Effector memory CD4-positive, alpha-beta T cell (primary cell): ENCODE data around the gene BPIFB6.

Experiments used
- DNase-seq, 3 donors: peaks; one replicate each; pipeline ENCODE4 v3.0.0-alpha.2; 2020
- H3K27ac ChIP-seq: 2 replicates; pipeline ENCODE4 v1.7.0; 2013; ENCODE audit warnings: mild to moderate bottlenecking, low read length, moderate library complexity; ENCODE audit not compliant: insufficient read depth, poor library complexity, severe bottlenecking
- H3K27me3 ChIP-seq: replicated peaks from 2 replicates; pipeline ENCODE4 v1.7.0; 2013; ENCODE audit warnings: mild to moderate bottlenecking, low read length; ENCODE audit not compliant: insufficient read depth, control insufficient read depth, poor library complexity, severe bottlenecking
- H3K36me3 ChIP-seq: 2 replicates; pipeline ENCODE4 v1.7.0; 2013; ENCODE audit warnings: mild to moderate bottlenecking, low read length, moderate library complexity; ENCODE audit not compliant: control insufficient read depth, insufficient read depth
- H3K4me1 ChIP-seq: 2 replicates; pipeline ENCODE4 v1.7.0; 2013; ENCODE audit warnings: low read length, mild to moderate bottlenecking; ENCODE audit not compliant: control insufficient read depth, insufficient read depth, poor library complexity, severe bottlenecking
- H3K4me3 ChIP-seq: 2 replicates; pipeline ENCODE4 v1.7.0; 2013; ENCODE audit warnings: low read length, low read depth, mild to moderate bottlenecking; ENCODE audit not compliant: insufficient read depth, poor library complexity, severe bottlenecking
- H3K9me3 ChIP-seq: 2 replicates; pipeline ENCODE4 v1.7.0; 2013; ENCODE audit warnings: mild to moderate bottlenecking, low read length, moderate library complexity; ENCODE audit not compliant: control insufficient read depth

Gene BPIFB6

GRCh38 chr20:33074675-33075074 lies 43.2 kb downstream of the BPIFB6 start:
- H3K27me3 ChIP-seq, result no peaks in the 10 kb centered on the region
- no peaks in the 10 kb centered on the region for H3K9me3 ChIP-seq
- DNase-seq, result no peak
- H3K4me3 ChIP-seq, result no peak overlapping the region
- H3K27ac ChIP-seq, result no peak overlapping the region
- peaks cover 8% of the 10 kb centered on the region for H3K4me1 ChIP-seq
- no peaks in the 10 kb centered on the region for H3K36me3 ChIP-seq

- Histone ChIP-seq H3K27ac (no peak overlapping the region), H3K4me3 (no peak overlapping the region), H3K36me3 (no peaks in the 10 kb centered on the region), H3K27me3 (no peaks in the 10 kb centered on the region), H3K9me3 (no peaks in the 10 kb centered on the region), H3K4me1 (peaks cover 8% of the 10 kb centered on the region)
- DNase-seq, result no peak
These were observed 43.8 kb downstream of the BPIFB6 start for GRCh38 chr20:33075281-33075680.

- H3K36me3 ChIP-seq, result no peaks in the 10 kb centered on the region
- peak in 1 of 3 donors; percentile 8 for DNase-seq
- H3K27ac ChIP-seq, result no peak overlapping the region
- peaks cover 8% of the 10 kb centered on the region for H3K4me1 ChIP-seq
- no peaks in the 10 kb centered on the region for H3K27me3 ChIP-seq
- no peak overlapping the region for H3K4me3 ChIP-seq
- H3K9me3 ChIP-seq, result no peaks in the 10 kb centered on the region
These were observed 45.4 kb downstream of the BPIFB6 start for GRCh38 chr20:33076662-33077372.

GRCh38 chr20:33079259-33079658 lies 47.8 kb downstream of the BPIFB6 start, which contains the start of gene BPIFB4:
Gene BPIFB4 (plus strand): TSS chr20:33079643. CDS start chr20:33081527, 1,884 bp downstream.
- Histone ChIP-seq H3K9me3 (no peaks in the 10 kb centered on the region), H3K4me1 (peaks cover 8% of the 10 kb centered on the region), H3K36me3 (no peaks in the 10 kb centered on the region), H3K4me3 (no peak within 1 kb of the TSS), H3K27me3 (no peaks in the 10 kb centered on the region), H3K27ac (no peak within 1 kb of the TSS)
- DNase-seq, result no peak

- DNase-seq, result no peak
- Histone ChIP-seq H3K4me1 (peaks cover 4% of the 10 kb centered on the region), H3K36me3 (no peaks in the 10 kb centered on the region), H3K27ac (no peak overlapping the region), H3K4me3 (no peak overlapping the region), H3K9me3 (no peaks in the 10 kb centered on the region), H3K27me3 (no peaks in the 10 kb centered on the region)
These were observed 50.1 kb downstream of the BPIFB6 start for GRCh38 chr20:33081411-33082154.

- no peak for DNase-seq
- H3K4me3 ChIP-seq, result no peak overlapping the region
- H3K36me3 ChIP-seq, result no peaks in the 10 kb centered on the region
- no peaks in the 10 kb centered on the region for H3K27me3 ChIP-seq
- H3K4me1 ChIP-seq, result no peaks in the 10 kb centered on the region
- H3K27ac ChIP-seq, result no peak overlapping the region
- no peaks in the 10 kb centered on the region for H3K9me3 ChIP-seq
These were observed 51.1 kb downstream of the BPIFB6 start for GRCh38 chr20:33082546-33082945.

- Histone ChIP-seq H3K9me3 (no peaks in the 10 kb centered on the region), H3K36me3 (no peaks in the 10 kb centered on the region), H3K4me3 (no peak overlapping the region), H3K27me3 (no peaks in the 10 kb centered on the region), H3K4me1 (no peaks in the 10 kb centered on the region), H3K27ac (no peak overlapping the region)
- no peak for DNase-seq
These were observed 52.3 kb downstream of the BPIFB6 start for GRCh38 chr20:33083544-33084340.

- Histone ChIP-seq H3K36me3 (no peaks in the 10 kb centered on the region), H3K9me3 (no peaks in the 10 kb centered on the region), H3K27me3 (no peaks in the 10 kb centered on the region), H3K4me1 (no peaks in the 10 kb centered on the region), H3K27ac (no peak overlapping the region), H3K4me3 (no peak overlapping the region)
- DNase-seq, result no peak
These were observed 53.3 kb downstream of the BPIFB6 start for GRCh38 chr20:33084722-33085121.

- H3K9me3 ChIP-seq, result no peaks in the 10 kb centered on the region
- no peaks in the 10 kb centered on the region for H3K27me3 ChIP-seq
- H3K4me1 ChIP-seq, result no peaks in the 10 kb centered on the region
- H3K4me3 ChIP-seq, result no peak overlapping the region
- no peak for DNase-seq
- no peaks in the 10 kb centered on the region for H3K36me3 ChIP-seq
- H3K27ac ChIP-seq, result no peak overlapping the region
These were observed 54.7 kb downstream of the BPIFB6 start for GRCh38 chr20:33086052-33086722.
